HL-60/S4 treated with retinoic acid at 250 ng/mL for 4 days and 3 days (cell line): Measurements from ENCODE around the gene ZBTB46.
"Not testable (repeated sequence)": the region's sequence is repeated elsewhere in the genome, so short reads cannot be mapped to it uniquely, and the experiment has no call there.

Experiments
- in situ Hi-C: fragments of 300-500 bp; cut with MboI; formaldehyde crosslinking; loops from 2 replicates; pipeline ENCODE4 v1.7.0; 2022; ENCODE audit warnings: low sequenced_read_pairs

Gene ZBTB46

GRCh38 chr20:63790572-63791168 lies 40.4 kb downstream of the ZBTB46 start:
- in situ Hi-C loops: no loop called here

- in situ Hi-C loops: no loop called here
Measured at GRCh38 chr20:63789836-63790571, 41.1 kb downstream of the ZBTB46 start.

- in situ Hi-C loops: no loop called here
Measured at GRCh38 chr20:63787749-63788148, 43.3 kb downstream of the ZBTB46 start.

GRCh38 chr20:63787302-63787701 lies 43.8 kb downstream of the ZBTB46 start:
- in situ Hi-C loops: no loop called here

- in situ Hi-C loops: no loop called here
Measured at GRCh38 chr20:63785691-63786131, 45.4 kb downstream of the ZBTB46 start.

GRCh38 chr20:63783970-63784369 lies 47.1 kb downstream of the ZBTB46 start:
- in situ Hi-C loops: no loop called here

- in situ Hi-C loops: no loop called here
Measured at GRCh38 chr20:63782521-63782971, 48.5 kb downstream of the ZBTB46 start.

GRCh38 chr20:63782051-63782471 lies 49.0 kb downstream of the ZBTB46 start:
- in situ Hi-C loops: no loop called here

- in situ Hi-C loops: no loop called here
Measured at GRCh38 chr20:63781181-63781580, 49.9 kb downstream of the ZBTB46 start.

- in situ Hi-C loops: no loop called here
Measured at GRCh38 chr20:63778857-63779256, 52.2 kb downstream of the ZBTB46 start.

GRCh38 chr20:63778034-63778752 lies 52.9 kb downstream of the ZBTB46 start:
- in situ Hi-C loops: no loop called here

- in situ Hi-C loops: no loop called here
Measured at GRCh38 chr20:63777614-63778013, 53.5 kb downstream of the ZBTB46 start.

GRCh38 chr20:63776875-63777274 lies 54.2 kb downstream of the ZBTB46 start:
- in situ Hi-C loops: not testable (repeated sequence)

GRCh38 chr20:63775096-63775978 lies 55.7 kb downstream of the ZBTB46 start:
- in situ Hi-C loops: no loop called here

GRCh38 chr20:63774306-63774705 lies 56.8 kb downstream of the ZBTB46 start:
- in situ Hi-C loops: no loop called here

GRCh38 chr20:63773571-63774241 lies 57.4 kb downstream of the ZBTB46 start:
- in situ Hi-C loops: no loop called here

GRCh38 chr20:63772781-63773518 lies 58.1 kb downstream of the ZBTB46 start:
- in situ Hi-C loops: no loop called here

GRCh38 chr20:63771046-63771707 lies 59.9 kb downstream of the ZBTB46 start:
- in situ Hi-C loops: no loop called here

- in situ Hi-C loops: no loop called here
Measured at GRCh38 chr20:63769891-63770474, 61.1 kb downstream of the ZBTB46 start.
